Measurements from ENCODE around the gene KCNJ3.

KCNJ3 gene

GRCh38 chr2:154901063-154901462, 202.6 kb downstream of the KCNJ3 start:
- no peak overlapping the region for H3K4me3 ChIP-seq (replicated peaks in 1 of 2; ENCODE audit: low read depth in 2 of 2, low read length in 2 of 2)
- no peak for TF ChIP-seq CTCF (IDR thresholded peaks at IDR 0.05; ENCODE audit: low read depth, low read length)
- DNase-seq (ENCODE audit: low read depth in 2 of 2) = no peak

Data from cardiac fibroblast (primary cell).